OCI-LY7 (cell line): Measurements from ENCODE around the gene FOXO3. TPM values are rescaled to one million over a fixed set of nuclear protein-coding genes. Genes with fewer than 3 reads are reported as not detected.

Experiments used
- BruUV-seq: library from RNA; stranded (reverse); fragments of 400-500 nt; replicated peaks from 2 replicates; lab custom pipeline; 2021; lab: Mats Ljungman, UMichigan
- CTCF ChIA-PET: fragments of 300-600 bp; sonication (Branson Sonifier 250); formaldehyde crosslinking; loops from one replicate; lab custom pipeline; 2022; ENCODE audit warnings: antibody characterized with exemption; ENCODE audit not compliant: unreplicated experiment; lab: Charles Lee
- POLR2A ChIA-PET: fragments of 300-600 bp; sonication (Branson Sonifier 250); formaldehyde crosslinking; loops from one replicate; lab custom pipeline; 2022; ENCODE audit warnings: antibody characterized with exemption; lab: Charles Lee
- DNase-seq: peaks from one replicate; pipeline ENCODE4 v3.0.0-alpha.2; 2015; ENCODE audit warnings: low spot score
- H2AFZ ChIP-seq: fragments of 200-600 bp; sonication (generic), shearing (Covaris generic); 2 replicates; pipeline ENCODE4 v1.6.1; 2014; ENCODE audit warnings: mild to moderate bottlenecking, antibody characterized with exemption, low read length, moderate library complexity
- H3K27ac ChIP-seq: fragments of 200-600 bp; sonication (generic); 2 replicates; pipeline ENCODE4 v1.5.1; 2014; ENCODE audit warnings: mixed run types, low read depth, mild to moderate bottlenecking, moderate library complexity, low read length, inconsistent platforms; ENCODE audit not compliant: poor library complexity, severe bottlenecking
- H3K36me3 ChIP-seq: fragments of 200-600 bp; sonication (generic); 2 replicates; pipeline ENCODE4 v1.6.1; 2014; ENCODE audit warnings: mild to moderate bottlenecking, antibody characterized with exemption, low read length, moderate library complexity, mixed read lengths; ENCODE audit not compliant: insufficient read depth
- H3K4me1 ChIP-seq: fragments of 200-600 bp; sonication (generic); 2 replicates; pipeline ENCODE4 v1.5.1; 2014; ENCODE audit warnings: mild to moderate bottlenecking, low read length; ENCODE audit not compliant: insufficient read depth, poor library complexity, severe bottlenecking
- H3K4me2 ChIP-seq: fragments of 200-600 bp; sonication (generic); 2 replicates; pipeline ENCODE4 v1.6.1; 2014; ENCODE audit warnings: mild to moderate bottlenecking, low read length
- H3K4me3 ChIP-seq: fragments of 200-600 bp; sonication (generic); 2 replicates; pipeline ENCODE4 v1.5.1; 2014; ENCODE audit warnings: mild to moderate bottlenecking, low read depth, low read length; ENCODE audit not compliant: poor library complexity, severe bottlenecking
- H3K79me2 ChIP-seq: fragments of 200-600 bp; sonication (generic); 2 replicates; pipeline ENCODE4 v1.6.1; 2016; ENCODE audit warnings: low read depth, mild to moderate bottlenecking, low read length, moderate library complexity, mixed read lengths; ENCODE audit not compliant: insufficient read depth
- H3K9me2 ChIP-seq: fragments of 200-600 bp; sonication (generic); 2 replicates; pipeline ENCODE4 v1.6.1; 2016; ENCODE audit warnings: mild to moderate bottlenecking, low read length, mixed read lengths; ENCODE audit not compliant: insufficient read depth
- H3K9me3 ChIP-seq: fragments of 200-600 bp; sonication (generic); 2 replicates; pipeline ENCODE4 v1.6.1; 2014; ENCODE audit warnings: mild to moderate bottlenecking, mixed run types, low read length, mixed read lengths
- H4K20me1 ChIP-seq: fragments of 200-600 bp; sonication (generic); 2 replicates; pipeline ENCODE4 v1.6.1; 2014; ENCODE audit warnings: mild to moderate bottlenecking, antibody characterized with exemption, low read length, moderate library complexity, mixed read lengths; ENCODE audit not compliant: insufficient read depth
- CTCF ChIP-seq: fragments of 200-600 bp; sonication (generic); conservative IDR thresholded peaks from 2 replicates; pipeline ENCODE4 v1.5.1; 2014; ENCODE audit warnings: mild to moderate bottlenecking, antibody characterized with exemption, low read length, moderate library complexity, mixed read lengths
- EZH2phosphoT487 ChIP-seq: fragments of 200-600 bp; sonication (generic); IDR thresholded peaks from 2 replicates; pipeline ENCODE4 v1.6.1; 2018; ENCODE audit warnings: low read depth, borderline replicate concordance, mild to moderate bottlenecking, mixed run types, antibody characterized with exemption, low read length, moderate library complexity, mixed read lengths
- intact Hi-C: fragments of 100-400 bp; cut with micrococcal nuclease; formaldehyde crosslinking; loops from one replicate; pipeline ENCODE4 v1.10.0; 2022; ENCODE audit not compliant: unreplicated experiment
- total RNA-seq, 2 experiments: library from RNA; depleted of rRNA in 1 of 2; stranded (reverse); fragments of >200 nt in 1 of 2; shearing (Covaris generic) in 1 of 2; gene quantifications; 2 replicates each; pipeline ENCODE4 v1.2.3, GENCODE V29; 2014 to 2022

Gene FOXO3
- total RNA-seq, 2 experiments from 2014 or later: 3.8 to 9.9 TPM

GRCh38 chr6:108619431-108620197 is 58.9 kb downstream of the FOXO3 start:
- Histone ChIP-seq H3K9me3 (no peaks in the 10 kb centered on the region), H4K20me1 (no peaks in the 10 kb centered on the region), H3K4me2 (peak overlapping the region; percentile 40), H2AFZ (no peak overlapping the region), H3K79me2 (0 out of 2 replicates have a peak, but pooled peaks cover 4% of the 10 kb centered on the region), H3K36me3 (no peaks in the 10 kb centered on the region), H3K27ac (no peak overlapping the region), H3K4me3 (no peak overlapping the region), H3K9me2 (no peaks in the 10 kb centered on the region), H3K4me1 (peaks cover 17% of the 10 kb centered on the region)
- BruUV-seq: no TSS peak
- DNase-seq: peak; percentile 12
- CTCF ChIA-PET: no interaction called here
- POLR2A ChIA-PET: interaction anchor here (0.6 to 0.8 kb wide), 2 partner anchors 11 to 46 kb away, joined by 3 read pairs; no protein-coding TSS in a partner anchor
- intact Hi-C loops: no loop called here
- TF ChIP-seq EZH2phosphoT487 (no peak), CTCF (no peak)

- no peak for DNase-seq
- Histone ChIP-seq H3K9me3 (no peaks in the 10 kb centered on the region), H3K79me2 (0 out of 2 replicates have a peak, but pooled peaks cover 4% of the 10 kb centered on the region), H3K9me2 (no peaks in the 10 kb centered on the region), H3K36me3 (no peaks in the 10 kb centered on the region), H3K4me3 (no peak overlapping the region), H3K27ac (no peak overlapping the region), H2AFZ (no peak overlapping the region), H4K20me1 (no peaks in the 10 kb centered on the region), H3K4me1 (peaks cover 17% of the 10 kb centered on the region), H3K4me2 (no peak overlapping the region)
- intact Hi-C loops: no loop called here
- TF ChIP-seq EZH2phosphoT487 (no peak), CTCF (no peak)
- BruUV-seq: no TSS peak
- ChIA-PET POLR2A (interaction anchor here (1.1 to 1.3 kb wide), 2 partner anchors 13 to 16 kb away, joined by 3 to 4 read pairs; no protein-coding TSS in a partner anchor), CTCF (no interaction called here)
These were observed 60.4 kb downstream of the FOXO3 start for GRCh38 chr6:108621117-108621516.
